Measurements from ENCODE around the gene STAG3.

Gene STAG3

GRCh38 chr7:100156331-100157068 lies 21.2 kb upstream of the STAG3 start:
- no peak for DNase-seq

GRCh38 chr7:100157069-100157333 lies 20.7 kb upstream of the STAG3 start:
- DNase-seq, result no peak

- DNase-seq, result no peak
Measured at GRCh38 chr7:100157334-100158228, 20.1 kb upstream of the STAG3 start.

- peak; percentile 84 for DNase-seq
Measured at GRCh38 chr7:100158229-100159098, 19.3 kb upstream of the STAG3 start, which contains the start of gene TRAPPC14. Gene TRAPPC14 (minus strand): TSS chr7:100158723. CDS start chr7:100158499, 224 bp downstream.

- DNase-seq, result no peak
Measured at GRCh38 chr7:100159099-100159623, 18.6 kb upstream of the STAG3 start.

GRCh38 chr7:100160067-100160466 lies 17.7 kb upstream of the STAG3 start:
- DNase-seq, result no peak

- no peak for DNase-seq
Measured at GRCh38 chr7:100163006-100163531, 14.6 kb upstream of the STAG3 start.

GRCh38 chr7:100163871-100164270 lies 13.8 kb upstream of the STAG3 start:
- no peak for DNase-seq

- no peak for DNase-seq
Measured at GRCh38 chr7:100166317-100166940, 11.3 kb upstream of the STAG3 start.

GRCh38 chr7:100166970-100167911 lies 10.5 kb upstream of the STAG3 start:
- DNase-seq, result no peak

- no peak for DNase-seq
Measured at GRCh38 chr7:100167912-100168323, 9.8 kb upstream of the STAG3 start.

GRCh38 chr7:100169147-100169850 lies 8.4 kb upstream of the STAG3 start:
- no peak for DNase-seq

GRCh38 chr7:100170101-100170897 lies 7.4 kb upstream of the STAG3 start:
- no peak for DNase-seq

GRCh38 chr7:100171087-100171681 lies 6.5 kb upstream of the STAG3 start:
- DNase-seq, result no peak

- no peak for DNase-seq
Measured at GRCh38 chr7:100171840-100172239, 5.9 kb upstream of the STAG3 start.

GRCh38 chr7:100173806-100174495 lies 3.8 kb upstream of the STAG3 start:
- DNase-seq, result no peak

GRCh38 chr7:100174582-100174981 lies 3.1 kb upstream of the STAG3 start:
- DNase-seq, result no peak

GRCh38 chr7:100175296-100175935 lies 2.3 kb upstream of the STAG3 start:
- no peak for DNase-seq

All from activated CD4-positive, alpha-beta T cell treated with anti-CD3 and anti-CD28 coated beads for 1 hour (primary cell).